Epithelial cell of proximal tubule (primary cell): ENCODE measurements around the gene F5. TPM values are rescaled to one million over a fixed set of nuclear protein-coding genes. Genes with fewer than 3 reads are reported as not detected.
"Not testable (repeated sequence)": the region's sequence is repeated elsewhere in the genome, so short reads cannot be mapped to it uniquely, and the experiment has no call there.

Experiments
- DNase-seq: peaks from one replicate; pipeline ENCODE4 v3.0.0-alpha.2; 2011; ENCODE audit warnings: low read depth
- H3K4me3 ChIP-seq: 2 replicates; pipeline ENCODE4 v1.5.1; 2011; ENCODE audit warnings: low read depth, mild to moderate bottlenecking, low read length
- total RNA-seq: library from RNA; depleted of rRNA; stranded (reverse); fragments of >200 nt; gene quantifications from 2 replicates; pipeline ENCODE4 v1.2.3, GENCODE V29; 2015
- TF ChIP-seq, protein P1 (sequence below): conservative IDR thresholded peaks from 2 replicates; pipeline ENCODE4 v1.5.1; 2012; ENCODE audit warnings: low read depth, mild to moderate bottlenecking, low read length

F5 gene
- total RNA-seq, 1 donor from 2014 or later: not detected

DNA sequence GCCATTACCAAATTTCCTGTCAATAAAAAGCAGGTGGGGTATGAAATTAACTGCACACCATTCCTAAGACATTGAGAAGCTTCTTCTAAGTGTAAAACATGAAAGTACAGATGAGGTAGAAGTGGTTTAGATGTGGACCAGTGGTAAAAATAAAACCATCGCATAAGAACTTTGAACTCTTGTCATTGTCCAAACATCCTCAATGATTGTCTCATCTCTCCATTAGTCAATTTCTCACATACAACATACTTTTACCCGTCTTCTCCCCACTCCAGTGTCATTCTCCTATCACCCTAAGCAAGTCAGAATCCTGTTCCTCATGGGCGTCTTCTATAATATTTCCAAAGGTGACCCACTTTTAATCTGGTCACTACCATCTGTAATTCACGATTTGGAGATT, 76.2 kb downstream of the F5 start:
- H3K4me3 ChIP-seq: no peak overlapping the region
- DNase-seq: no peak
- TF ChIP-seq, protein P1, sequence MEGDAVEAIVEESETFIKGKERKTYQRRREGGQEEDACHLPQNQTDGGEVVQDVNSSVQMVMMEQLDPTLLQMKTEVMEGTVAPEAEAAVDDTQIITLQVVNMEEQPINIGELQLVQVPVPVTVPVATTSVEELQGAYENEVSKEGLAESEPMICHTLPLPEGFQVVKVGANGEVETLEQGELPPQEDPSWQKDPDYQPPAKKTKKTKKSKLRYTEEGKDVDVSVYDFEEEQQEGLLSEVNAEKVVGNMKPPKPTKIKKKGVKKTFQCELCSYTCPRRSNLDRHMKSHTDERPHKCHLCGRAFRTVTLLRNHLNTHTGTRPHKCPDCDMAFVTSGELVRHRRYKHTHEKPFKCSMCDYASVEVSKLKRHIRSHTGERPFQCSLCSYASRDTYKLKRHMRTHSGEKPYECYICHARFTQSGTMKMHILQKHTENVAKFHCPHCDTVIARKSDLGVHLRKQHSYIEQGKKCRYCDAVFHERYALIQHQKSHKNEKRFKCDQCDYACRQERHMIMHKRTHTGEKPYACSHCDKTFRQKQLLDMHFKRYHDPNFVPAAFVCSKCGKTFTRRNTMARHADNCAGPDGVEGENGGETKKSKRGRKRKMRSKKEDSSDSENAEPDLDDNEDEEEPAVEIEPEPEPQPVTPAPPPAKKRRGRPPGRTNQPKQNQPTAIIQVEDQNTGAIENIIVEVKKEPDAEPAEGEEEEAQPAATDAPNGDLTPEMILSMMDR: no peak

GRCh38 chr1:169509354-169509753, 76.9 kb downstream of the F5 start:
- TF ChIP-seq, protein P1: peak; percentile 47
- DNase-seq: no peak

GRCh38 chr1:169508432-169509338, 77.6 kb downstream of the F5 start:
- DNase-seq: no peak
- TF ChIP-seq, protein P1: no peak

More at GRCh38 chr1:169509354-169509753, 76.9 kb downstream of the F5 start:
- H3K4me3 ChIP-seq: no peak overlapping the region

DNA sequence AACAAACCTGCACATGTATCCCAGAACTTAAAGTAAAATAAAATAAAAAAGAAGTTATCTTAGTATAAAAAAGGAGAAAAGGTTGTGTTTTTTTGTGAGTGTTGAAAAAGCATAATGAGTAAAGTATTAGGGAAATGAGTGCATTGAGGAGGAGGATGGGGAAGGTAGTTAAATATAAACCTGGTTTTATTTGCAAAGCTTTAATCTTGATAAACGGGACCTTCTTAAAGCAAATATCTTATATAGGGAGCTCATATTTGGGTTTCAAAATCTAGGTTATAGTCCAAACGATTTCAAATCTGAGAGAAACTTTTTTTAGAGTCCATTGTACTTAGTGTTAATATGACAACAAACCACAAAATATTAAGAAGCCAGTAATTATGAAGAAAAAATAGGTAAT, 78.9 kb downstream of the F5 start:
- no peak overlapping the region for H3K4me3 ChIP-seq
- TF ChIP-seq, protein P1: no peak
- no peak for DNase-seq

More at GRCh38 chr1:169508432-169509338, 77.6 kb downstream of the F5 start:
- H3K4me3 ChIP-seq: no peak overlapping the region

DNA sequence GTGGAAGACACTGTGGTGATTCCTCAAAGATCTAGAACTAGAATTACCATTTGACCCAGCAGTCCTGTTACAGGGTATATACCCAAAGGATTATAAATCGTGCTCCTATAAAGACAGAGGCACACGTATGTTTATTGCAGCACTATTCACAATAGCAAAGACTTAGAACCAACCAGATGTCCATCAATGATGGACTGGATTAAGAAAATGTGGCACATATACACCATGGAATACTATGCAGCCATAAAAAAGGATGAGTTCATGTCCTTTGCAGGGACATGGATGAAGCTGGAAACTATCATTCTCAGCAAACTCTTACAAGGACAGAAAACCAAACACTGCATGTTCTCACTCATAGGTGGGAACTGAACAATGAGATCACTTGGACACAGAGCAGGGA, 82.7 kb downstream of the F5 start:
- not testable (repeated sequence) for H3K4me3 ChIP-seq, DNase-seq

DNA sequence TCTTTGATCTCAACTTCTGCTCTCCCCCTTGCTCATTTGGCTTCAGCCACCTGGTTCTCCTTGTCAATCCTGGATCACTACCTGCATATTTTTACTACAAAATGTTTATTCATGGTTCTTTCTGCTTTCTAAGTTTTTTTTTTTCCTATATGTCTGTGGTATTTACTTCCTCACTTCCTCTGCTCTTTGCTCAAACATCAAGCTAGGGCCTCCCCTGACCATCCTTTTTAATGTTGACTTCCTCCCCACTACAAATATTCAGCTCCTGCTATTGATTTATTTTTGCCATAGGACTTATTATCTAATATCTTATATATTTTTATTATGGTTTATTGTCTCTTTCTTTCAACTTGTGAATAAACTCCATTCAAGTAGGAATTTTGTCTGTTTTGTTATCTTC, 86.5 kb downstream of the F5 start:
- TF ChIP-seq, protein P1: no peak
- DNase-seq: no peak

DNA sequence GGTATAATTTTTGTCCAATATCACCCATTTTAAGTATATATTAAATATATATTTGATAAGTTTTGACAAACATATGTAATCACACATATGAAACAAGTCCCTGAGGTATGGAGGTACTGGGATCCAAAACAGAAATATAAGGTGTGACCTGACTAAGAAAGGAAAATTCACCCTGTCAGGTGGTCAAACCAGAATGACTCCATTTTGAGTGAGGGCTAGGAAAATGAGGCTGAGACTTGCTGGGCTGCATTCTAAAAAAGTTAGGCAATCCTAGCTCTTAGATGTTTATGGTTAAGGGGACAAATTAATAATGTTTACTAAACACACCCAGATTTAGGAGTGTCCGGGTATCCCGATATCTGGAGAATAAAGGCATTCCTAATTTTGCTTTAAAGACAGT, 89.0 kb downstream of the F5 start:
- TF ChIP-seq, protein P1: no peak
- no peak for DNase-seq
- H3K4me3 ChIP-seq: no peak overlapping the region

More for the DNA sequence above, 86.5 kb downstream of the F5 start:
- no peak overlapping the region for H3K4me3 ChIP-seq
